ENCODE measurements around the gene ZNF462. TPM values are rescaled to one million over a fixed set of nuclear protein-coding genes. Genes with fewer than 3 reads are reported as not detected.

Gene ZNF462
- total RNA-seq, 1 donor from 2014 or later = 0.18 TPM

DNA sequence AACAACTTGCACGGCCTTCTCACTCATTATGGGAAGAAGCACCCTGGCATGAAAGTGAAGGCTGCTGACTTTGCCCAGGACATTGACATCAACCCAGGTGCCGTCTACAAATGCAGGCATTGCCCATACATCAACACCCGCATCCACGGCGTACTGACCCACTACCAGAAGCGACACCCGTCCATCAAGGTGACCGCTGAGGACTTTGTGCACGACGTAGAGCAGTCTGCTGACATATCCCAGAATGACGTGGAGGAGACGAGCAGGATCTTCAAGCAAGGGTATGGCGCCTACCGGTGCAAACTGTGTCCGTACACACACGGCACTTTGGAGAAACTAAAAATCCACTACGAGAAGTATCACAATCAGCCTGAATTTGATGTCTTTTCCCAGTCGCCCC, 65.4 kb downstream of the ZNF462 start:
- intact Hi-C loops (cut with micrococcal nuclease) = no loop called here

- intact Hi-C loops (cut with micrococcal nuclease) = no loop called here
These were observed 66.7 kb downstream of the ZNF462 start for GRCh38 chr9:106929471-106930177.

DNA sequence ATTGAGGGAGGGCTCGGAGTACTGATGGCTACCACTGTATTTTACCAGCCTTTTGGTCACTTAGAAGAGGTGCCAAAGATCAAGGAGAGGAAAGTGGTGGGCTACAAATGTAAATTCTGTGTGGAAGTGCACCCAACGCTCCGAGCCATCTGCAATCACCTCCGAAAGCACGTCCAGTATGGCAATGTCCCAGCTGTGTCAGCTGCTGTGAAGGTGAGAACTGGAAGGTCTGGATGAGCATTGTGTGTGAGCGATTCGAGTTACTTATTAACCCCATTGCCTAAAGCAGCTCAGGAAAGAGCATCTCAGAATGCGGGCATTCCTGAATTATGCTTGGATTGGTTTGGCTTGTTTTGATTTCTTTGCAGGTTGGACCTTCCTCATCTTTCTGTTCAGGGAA, 67.5 kb downstream of the ZNF462 start:
- intact Hi-C loops (cut with micrococcal nuclease) = no loop called here

DNA sequence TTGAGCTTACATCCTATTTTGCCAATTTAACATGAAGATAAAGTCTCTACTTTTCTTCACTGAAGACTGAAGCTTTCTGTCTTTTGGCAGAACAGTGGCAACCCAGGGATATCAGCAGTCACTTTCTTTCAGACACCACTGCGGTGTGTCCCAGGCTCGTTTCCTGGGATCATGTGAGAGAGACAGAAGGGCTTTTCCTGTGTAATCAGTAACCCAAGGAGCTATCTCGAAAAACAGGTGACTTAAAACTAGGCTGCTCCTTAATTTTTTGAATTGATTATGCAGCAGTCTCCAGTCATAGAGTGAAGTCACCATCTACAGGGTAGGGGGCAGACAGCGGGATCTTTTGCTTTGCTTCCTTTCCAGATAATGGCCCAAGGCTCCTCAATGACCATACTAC, 68.5 kb downstream of the ZNF462 start:
- intact Hi-C loops (cut with micrococcal nuclease) = no loop called here

DNA sequence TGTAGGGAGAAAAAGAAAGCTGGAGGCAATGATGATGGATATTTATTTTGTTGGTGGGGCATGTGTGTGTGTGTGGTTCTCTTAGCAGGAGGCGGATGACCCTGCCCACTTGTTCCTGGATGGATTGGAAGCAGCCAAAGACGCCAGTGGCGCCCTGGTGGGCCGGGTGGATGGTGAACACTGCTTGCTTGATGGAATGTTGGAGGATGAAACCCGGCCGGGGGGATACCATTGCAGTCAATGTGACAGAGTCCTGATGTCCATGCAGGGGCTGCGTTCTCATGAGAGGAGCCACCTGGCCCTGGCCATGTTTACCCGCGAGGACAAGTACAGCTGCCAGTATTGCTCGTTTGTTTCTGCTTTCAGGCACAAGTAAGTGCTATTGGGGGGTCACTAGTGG, 69.2 kb downstream of the ZNF462 start:
- intact Hi-C loops (cut with micrococcal nuclease) = no loop called here

GRCh38 chr9:106932675-106933074, 69.7 kb downstream of the ZNF462 start:
- intact Hi-C loops (cut with micrococcal nuclease) = no loop called here

- intact Hi-C loops (cut with micrococcal nuclease) = no loop called here
These were observed 70.5 kb downstream of the ZNF462 start for GRCh38 chr9:106933470-106933869.

- intact Hi-C loops (cut with micrococcal nuclease) = no loop called here
These were observed 71.7 kb downstream of the ZNF462 start for GRCh38 chr9:106934442-106935238.

- intact Hi-C loops (cut with micrococcal nuclease) = no loop called here
These were observed 73.7 kb downstream of the ZNF462 start for GRCh38 chr9:106936680-106937079.

- intact Hi-C loops (cut with micrococcal nuclease) = no loop called here
These were observed 79.0 kb downstream of the ZNF462 start for GRCh38 chr9:106941916-106942315.

- intact Hi-C loops (cut with micrococcal nuclease) = no loop called here
These were observed 83.0 kb downstream of the ZNF462 start for GRCh38 chr9:106945727-106946660.

DNA sequence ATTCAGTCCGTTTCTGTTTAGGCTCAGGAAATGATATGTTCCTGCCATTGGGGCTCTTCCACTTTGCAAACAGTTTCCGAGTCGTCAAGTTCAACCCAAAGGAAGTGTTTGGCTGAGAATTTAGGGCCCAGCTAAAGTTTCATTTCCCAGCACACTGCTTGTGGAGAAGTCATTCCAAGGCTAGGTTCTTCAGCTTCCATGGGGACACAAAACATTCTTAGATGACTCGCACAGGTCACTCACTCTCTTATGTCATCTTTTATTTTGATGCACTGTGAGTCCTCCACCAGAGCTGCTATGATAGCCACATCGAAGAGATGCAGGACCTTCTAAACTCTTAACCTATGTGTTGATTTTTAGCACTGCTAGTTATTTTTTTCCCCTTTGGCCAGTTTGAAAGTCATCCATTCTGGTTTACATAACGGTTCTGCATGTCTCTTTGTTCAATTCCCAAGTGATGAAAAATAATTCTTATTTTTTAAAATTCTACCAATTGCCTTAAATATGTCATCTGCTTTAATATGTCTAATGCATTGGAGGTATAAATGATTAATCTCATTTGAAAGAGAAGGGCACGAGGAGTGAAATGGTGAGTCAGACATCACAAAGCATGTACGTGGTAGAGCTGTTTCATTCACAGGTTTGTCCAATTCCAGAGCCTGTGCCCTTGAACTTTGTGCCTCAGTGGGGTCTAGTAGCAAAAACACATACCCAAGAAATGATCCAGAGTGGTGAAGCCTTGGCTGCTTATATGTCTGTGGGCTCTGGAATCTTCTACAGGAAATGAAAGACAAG, 84.3 kb downstream of the ZNF462 start:
- intact Hi-C loops (cut with micrococcal nuclease) = no loop called here

- intact Hi-C loops (cut with micrococcal nuclease) = no loop called here
These were observed 90.2 kb downstream of the ZNF462 start for GRCh38 chr9:106953174-106953573.

- intact Hi-C loops (cut with micrococcal nuclease) = no loop called here
These were observed 91.6 kb downstream of the ZNF462 start for GRCh38 chr9:106954558-106954957.

DNA sequence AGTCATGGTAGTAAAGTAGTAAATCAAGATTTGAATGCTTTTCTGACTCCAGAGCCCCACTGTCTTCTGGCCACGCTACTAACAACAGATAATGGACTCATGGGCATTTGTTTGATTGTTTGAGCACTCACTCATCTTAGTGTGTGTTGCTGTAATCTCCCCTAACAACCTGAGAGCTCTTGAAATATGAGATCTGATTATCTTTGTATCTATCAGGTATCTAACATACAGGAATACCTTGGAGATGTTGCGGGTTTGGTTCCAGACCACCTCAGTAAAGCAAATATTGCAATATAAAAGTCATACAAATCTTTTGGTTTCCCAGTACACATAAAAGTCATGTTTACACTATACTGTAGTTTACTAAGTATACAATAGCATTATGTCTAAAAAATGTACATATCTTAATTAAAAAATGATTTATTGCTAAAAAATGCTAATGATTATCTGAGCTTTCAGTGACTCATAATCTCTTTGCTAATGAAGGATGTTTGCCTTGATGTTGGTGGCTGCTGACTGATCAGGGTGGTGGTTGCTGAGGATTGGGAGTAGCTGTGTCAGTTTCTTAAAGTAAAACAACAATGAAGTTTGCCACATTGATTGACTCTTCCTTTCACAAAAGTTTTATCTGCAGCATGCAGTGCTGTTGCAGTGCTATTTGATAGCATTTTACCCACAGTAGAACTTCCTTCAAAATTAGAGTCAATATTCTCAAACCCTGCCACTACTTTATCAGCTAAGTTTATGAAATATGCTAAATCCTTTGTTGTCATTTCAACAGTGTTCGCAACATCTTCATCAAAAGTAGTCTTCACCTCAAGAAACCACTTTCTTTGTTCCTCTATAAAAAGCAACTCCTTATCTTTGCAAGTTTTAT, 92.2 kb downstream of the ZNF462 start:
- intact Hi-C loops (cut with micrococcal nuclease) = no loop called here

DNA sequence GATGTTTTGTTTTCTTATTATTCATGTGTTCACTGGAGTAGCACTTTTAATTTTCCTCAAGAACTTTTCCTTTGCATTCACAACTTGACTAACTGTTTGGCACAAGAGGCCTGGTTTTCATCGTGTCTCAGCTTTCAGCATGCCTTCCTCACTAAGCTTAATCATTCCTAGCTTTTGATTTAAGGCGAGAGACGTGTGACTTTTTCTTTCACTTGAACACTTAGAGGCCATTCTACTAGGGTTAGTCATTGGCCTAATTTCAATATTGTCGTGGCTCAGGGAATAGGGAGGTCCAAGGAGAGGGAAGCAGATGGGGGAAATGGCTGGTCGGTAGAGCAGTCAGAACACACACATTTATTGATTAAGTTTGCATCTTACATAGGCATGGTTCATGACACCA, 94.0 kb downstream of the ZNF462 start:
- intact Hi-C loops (cut with micrococcal nuclease) = no loop called here

DNA sequence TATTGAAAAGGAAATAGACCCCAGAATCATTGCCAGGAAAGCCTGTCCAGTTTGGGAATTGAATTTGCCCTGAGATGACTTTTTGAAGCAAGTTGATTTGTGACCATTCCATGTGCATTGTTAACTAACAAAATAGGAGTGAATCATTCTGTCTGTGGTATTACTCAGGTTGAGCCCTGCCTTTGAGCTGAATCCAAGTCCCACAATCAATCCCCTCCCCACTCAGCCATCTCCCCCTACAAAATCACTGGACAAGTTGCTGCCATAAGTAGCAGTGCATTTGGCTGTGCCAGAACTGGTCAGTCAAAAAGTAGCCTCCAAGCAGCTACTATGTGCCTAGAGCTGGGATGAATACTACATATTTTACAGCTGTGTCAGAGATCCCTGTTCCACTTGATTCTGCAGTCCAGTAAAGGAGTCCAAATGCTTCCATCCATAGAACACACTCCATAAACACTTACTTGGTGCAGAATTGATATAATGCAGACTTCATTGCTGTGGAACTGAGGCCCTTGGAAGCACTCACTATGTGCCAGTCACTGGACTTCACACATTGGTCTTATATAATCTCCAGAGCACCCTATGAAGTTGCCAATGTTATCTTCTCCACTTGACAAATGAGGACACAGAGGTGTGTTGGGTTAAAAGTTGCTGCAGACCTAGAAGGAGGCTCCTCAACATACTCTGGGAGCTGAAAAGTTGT, 96.1 kb downstream of the ZNF462 start:
- intact Hi-C loops (cut with micrococcal nuclease) = no loop called here

GRCh38 chr9:106960258-106960657, 97.3 kb downstream of the ZNF462 start:
- intact Hi-C loops (cut with micrococcal nuclease) = no loop called here

DNA sequence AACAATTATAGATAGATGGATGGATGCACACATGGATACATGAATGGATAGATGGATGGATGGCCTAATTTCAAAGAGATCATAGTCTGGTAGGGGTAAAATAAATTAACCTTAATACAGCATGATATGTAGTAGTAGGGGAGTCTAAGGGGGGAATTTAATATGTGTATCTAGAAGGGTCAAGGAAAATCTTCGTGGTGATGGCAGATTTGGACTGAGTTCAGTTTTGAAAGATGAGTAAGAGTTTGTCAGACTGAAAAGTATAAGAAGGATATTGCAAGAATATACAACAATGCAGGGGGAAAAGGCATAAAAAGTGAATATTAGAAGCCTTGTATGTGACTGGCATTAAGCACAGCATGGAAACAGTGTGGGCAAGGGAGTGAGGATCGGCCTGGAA, 98.7 kb downstream of the ZNF462 start:
- intact Hi-C loops (cut with micrococcal nuclease) = no loop called here
